ENCODE data around the gene APPL2. TPM values are rescaled to one million over a fixed set of nuclear protein-coding genes. Genes with fewer than 3 reads are reported as not detected.
A peak's percentile ranks its signal among the peaks of the same experiment; 100 is the strongest.
"Not testable (repeated sequence)": the region's sequence is repeated elsewhere in the genome, so short reads cannot be mapped to it uniquely, and the experiment has no call there.

Gene APPL2
- total RNA-seq, 1 experiment from 2014 or later, result 16.1 TPM

DNA sequence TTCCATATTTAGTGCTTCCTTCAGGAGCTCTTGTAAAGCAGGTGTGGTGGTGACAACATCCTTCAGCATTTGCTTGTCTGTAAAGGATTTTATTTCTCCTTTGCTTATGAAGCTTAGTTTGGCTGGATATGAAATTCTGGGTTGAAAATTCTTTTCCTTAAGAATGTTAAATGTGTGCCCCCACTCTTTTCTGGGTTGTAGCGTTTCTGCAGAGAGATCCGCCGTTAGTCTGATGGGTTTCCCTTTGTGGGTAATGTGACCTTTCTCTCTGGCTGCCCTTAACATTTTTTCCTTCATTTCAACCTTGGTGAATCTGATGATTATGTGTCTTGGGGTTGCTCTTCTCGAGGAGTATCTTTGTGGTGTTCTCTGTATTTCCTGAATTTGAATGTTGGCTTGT lies 52.6 kb downstream of the APPL2 start:
- H3K4me3 Mint-ChIP-seq; H3K27ac Mint-ChIP-seq; H3K27me3 Mint-ChIP-seq (ENCODE audit: low read depth); DNase-seq (ENCODE audit: low spot score); ATAC-seq; POLR2A ChIA-PET; CTCF ChIA-PET; H3K4me1 Mint-ChIP-seq: not testable (repeated sequence)
- H3K36me3 Mint-ChIP-seq, result peaks cover 84% of the 10 kb centered on the region
- peak; percentile 67; the same call in 1 of the 2 replicates for TF ChIP-seq ZNF317 (CRISPR knock-in tag; IDR thresholded peaks at IDR 0.05; ENCODE audit: borderline replicate concordance, low read depth)
- H3K9me3 Mint-ChIP-seq, result peaks cover 40% of the 10 kb centered on the region

DNA sequence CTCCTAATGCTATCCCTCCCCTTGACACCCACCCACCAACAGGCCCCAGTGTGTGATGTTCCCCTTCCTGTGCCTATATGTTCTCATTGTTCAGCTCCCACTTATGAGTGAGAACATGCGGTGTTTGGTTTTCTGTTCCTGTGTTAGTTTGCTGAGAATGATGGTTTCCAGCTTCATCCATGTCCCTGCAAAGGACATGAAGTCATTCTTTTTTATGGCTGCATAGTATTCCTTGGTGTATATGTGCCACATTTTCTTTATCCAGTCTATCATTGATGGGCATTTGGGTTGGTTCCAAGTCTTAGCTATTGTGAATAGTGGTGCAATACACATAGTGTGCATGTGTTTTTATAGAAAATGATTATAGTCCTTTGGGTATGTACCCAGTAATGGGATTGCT lies 56.9 kb downstream of the APPL2 start:
- H3K27me3 Mint-ChIP-seq (ENCODE audit: low read depth); CTCF ChIA-PET; H3K4me3 Mint-ChIP-seq; ATAC-seq; POLR2A ChIA-PET; DNase-seq (ENCODE audit: low spot score); H3K27ac Mint-ChIP-seq; H3K4me1 Mint-ChIP-seq: not testable (repeated sequence)
- H3K9me3 Mint-ChIP-seq, result peaks cover 40% of the 10 kb centered on the region
- peaks cover 69% of the 10 kb centered on the region for H3K36me3 Mint-ChIP-seq

DNA sequence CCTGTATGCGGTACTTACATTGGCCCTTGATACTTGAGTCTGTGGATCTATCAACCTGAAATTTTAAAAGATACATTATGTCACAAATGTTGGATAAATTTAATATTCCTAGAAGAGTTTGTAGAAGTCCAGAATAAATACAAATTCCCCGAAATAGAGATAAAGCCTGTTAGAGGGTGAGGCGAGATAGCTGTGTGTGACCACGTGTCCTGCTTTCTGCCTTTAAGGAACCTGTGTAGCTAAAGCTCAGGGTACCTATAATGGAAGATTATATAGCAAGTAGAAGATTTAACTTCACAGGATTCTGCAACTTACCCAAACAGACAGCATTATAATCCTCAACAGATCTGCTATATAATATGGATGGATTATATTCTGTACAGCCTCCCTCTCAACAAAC lies 58.8 kb downstream of the APPL2 start:
- no peaks in the 10 kb centered on the region for H3K4me1 Mint-ChIP-seq
- H3K9me3 Mint-ChIP-seq, result peaks cover 24% of the 10 kb centered on the region
- ATAC-seq (no peak), DNase-seq (ENCODE audit: low spot score) (no peak)
- TF ChIP-seq, protein P1, sequence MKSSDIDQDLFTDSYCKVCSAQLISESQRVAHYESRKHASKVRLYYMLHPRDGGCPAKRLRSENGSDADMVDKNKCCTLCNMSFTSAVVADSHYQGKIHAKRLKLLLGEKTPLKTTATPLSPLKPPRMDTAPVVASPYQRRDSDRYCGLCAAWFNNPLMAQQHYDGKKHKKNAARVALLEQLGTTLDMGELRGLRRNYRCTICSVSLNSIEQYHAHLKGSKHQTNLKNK (CRISPR knock-in tag; IDR thresholded peaks at IDR 0.05), result no peak
- no peak for TF ChIP-seq ZNF423 (CRISPR knock-in tag; IDR thresholded peaks at IDR 0.05)
- TF ChIP-seq ATF1 (CRISPR knock-in tag; IDR thresholded peaks at IDR 0.05), result no peak
- no peak for TF ChIP-seq NFATC4 (CRISPR knock-in tag; IDR thresholded peaks at IDR 0.05)
- TF ChIP-seq ZNF219 (CRISPR knock-in tag; IDR thresholded peaks at IDR 0.05; ENCODE audit: borderline replicate concordance), result no peak
- TF ChIP-seq SMAD4 (CRISPR knock-in tag; IDR thresholded peaks at IDR 0.05), result no peak
- no peak for TF ChIP-seq ATF6 (CRISPR knock-in tag; IDR thresholded peaks at IDR 0.05)
- ChIA-PET CTCF (no interaction called here), POLR2A (no interaction called here)
- no peaks in the 10 kb centered on the region for H3K27me3 Mint-ChIP-seq (ENCODE audit: low read depth)
- no peak overlapping the region for H3K27ac Mint-ChIP-seq
- H3K36me3 Mint-ChIP-seq, result peaks cover 51% of the 10 kb centered on the region
- H3K4me3 Mint-ChIP-seq, result no peak overlapping the region

DNA sequence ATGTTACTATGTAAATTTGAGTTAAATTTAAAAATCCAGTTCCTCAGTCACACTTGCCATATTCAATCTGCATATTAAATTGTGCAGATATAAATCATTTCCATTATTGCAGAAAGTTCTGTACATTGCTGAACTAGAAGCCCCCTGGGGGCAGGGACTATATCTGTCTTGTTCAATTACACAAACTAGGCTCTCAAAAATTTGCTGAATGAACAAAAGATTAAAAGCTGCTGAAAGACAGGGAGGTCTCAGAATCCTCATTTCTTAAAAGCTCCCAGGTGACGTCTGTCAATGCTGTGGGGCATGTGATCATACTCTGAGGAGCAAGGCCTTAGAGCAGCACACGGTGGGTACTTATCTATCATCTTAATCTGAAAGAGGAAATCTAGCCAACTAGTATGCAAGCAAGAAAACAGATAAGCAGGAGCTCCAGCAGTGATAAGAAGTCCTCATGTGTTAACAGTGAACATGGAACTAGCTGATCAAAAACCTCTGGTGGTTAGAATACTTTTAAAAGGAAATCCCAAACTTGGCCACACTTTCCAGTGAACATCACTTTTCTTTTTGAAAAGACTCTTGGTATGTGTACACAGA lies 60.5 kb downstream of the APPL2 start:
- TF ChIP-seq, protein P2, sequence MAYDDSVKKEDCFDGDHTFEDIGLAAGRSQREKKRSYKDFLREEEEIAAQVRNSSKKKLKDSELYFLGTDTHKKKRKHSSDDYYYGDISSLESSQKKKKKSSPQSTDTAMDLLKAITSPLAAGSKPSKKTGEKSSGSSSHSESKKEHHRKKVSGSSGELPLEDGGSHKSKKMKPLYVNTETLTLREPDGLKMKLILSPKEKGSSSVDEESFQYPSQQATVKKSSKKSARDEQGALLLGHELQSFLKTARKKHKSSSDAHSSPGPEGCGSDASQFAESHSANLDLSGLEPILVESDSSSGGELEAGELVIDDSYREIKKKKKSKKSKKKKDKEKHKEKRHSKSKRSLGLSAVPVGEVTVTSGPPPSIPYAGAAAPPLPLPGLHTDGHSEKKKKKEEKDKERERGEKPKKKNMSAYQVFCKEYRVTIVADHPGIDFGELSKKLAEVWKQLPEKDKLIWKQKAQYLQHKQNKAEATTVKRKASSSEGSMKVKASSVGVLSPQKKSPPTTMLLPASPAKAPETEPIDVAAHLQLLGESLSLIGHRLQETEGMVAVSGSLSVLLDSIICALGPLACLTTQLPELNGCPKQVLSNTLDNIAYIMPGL (CRISPR knock-in tag; IDR thresholded peaks at IDR 0.05), result no peak
- TF ChIP-seq TCF7 (CRISPR knock-in tag; IDR thresholded peaks at IDR 0.05; ENCODE audit: low read depth) (no peak), ATF1 (CRISPR knock-in tag; IDR thresholded peaks at IDR 0.05) (no peak), CTCF (IDR thresholded peaks at IDR 0.05) (no peak), ZNF671 (CRISPR knock-in tag; IDR thresholded peaks at IDR 0.05) (no peak), RELA (CRISPR knock-in tag; IDR thresholded peaks at IDR 0.05; ENCODE audit: borderline replicate concordance) (no peak), SP1 (CRISPR knock-in tag; conservative IDR thresholded peaks at IDR 0.05) (no peak), JAZF1 (CRISPR knock-in tag; IDR thresholded peaks at IDR 0.05) (no peak)
- TF ChIP-seq, protein P3, sequence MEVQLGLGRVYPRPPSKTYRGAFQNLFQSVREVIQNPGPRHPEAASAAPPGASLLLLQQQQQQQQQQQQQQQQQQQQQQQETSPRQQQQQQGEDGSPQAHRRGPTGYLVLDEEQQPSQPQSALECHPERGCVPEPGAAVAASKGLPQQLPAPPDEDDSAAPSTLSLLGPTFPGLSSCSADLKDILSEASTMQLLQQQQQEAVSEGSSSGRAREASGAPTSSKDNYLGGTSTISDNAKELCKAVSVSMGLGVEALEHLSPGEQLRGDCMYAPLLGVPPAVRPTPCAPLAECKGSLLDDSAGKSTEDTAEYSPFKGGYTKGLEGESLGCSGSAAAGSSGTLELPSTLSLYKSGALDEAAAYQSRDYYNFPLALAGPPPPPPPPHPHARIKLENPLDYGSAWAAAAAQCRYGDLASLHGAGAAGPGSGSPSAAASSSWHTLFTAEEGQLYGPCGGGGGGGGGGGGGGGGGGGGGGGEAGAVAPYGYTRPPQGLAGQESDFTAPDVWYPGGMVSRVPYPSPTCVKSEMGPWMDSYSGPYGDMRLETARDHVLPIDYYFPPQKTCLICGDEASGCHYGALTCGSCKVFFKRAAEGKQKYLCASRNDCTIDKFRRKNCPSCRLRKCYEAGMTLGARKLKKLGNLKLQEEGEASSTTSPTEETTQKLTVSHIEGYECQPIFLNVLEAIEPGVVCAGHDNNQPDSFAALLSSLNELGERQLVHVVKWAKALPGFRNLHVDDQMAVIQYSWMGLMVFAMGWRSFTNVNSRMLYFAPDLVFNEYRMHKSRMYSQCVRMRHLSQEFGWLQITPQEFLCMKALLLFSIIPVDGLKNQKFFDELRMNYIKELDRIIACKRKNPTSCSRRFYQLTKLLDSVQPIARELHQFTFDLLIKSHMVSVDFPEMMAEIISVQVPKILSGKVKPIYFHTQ (CRISPR knock-in tag; IDR thresholded peaks at IDR 0.05), result no peak
- TF ChIP-seq, protein P4, sequence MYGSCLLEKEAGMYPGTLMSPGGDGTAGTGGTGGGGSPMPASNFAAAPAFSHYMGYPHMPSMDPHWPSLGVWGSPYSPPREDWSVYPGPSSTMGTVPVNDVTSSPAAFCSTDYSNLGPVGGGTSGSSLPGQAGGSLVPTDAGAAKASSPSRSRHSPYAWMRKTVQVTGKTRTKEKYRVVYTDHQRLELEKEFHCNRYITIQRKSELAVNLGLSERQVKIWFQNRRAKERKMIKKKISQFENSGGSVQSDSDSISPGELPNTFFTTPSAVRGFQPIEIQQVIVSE (CRISPR knock-in tag; IDR thresholded peaks at IDR 0.05; ENCODE audit: borderline replicate concordance), result no peak
- TF ChIP-seq, protein P5, sequence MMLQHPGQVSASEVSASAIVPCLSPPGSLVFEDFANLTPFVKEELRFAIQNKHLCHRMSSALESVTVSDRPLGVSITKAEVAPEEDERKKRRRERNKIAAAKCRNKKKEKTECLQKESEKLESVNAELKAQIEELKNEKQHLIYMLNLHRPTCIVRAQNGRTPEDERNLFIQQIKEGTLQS (CRISPR knock-in tag; conservative IDR thresholded peaks at IDR 0.05), result no peak
- TF ChIP-seq, protein P6, sequence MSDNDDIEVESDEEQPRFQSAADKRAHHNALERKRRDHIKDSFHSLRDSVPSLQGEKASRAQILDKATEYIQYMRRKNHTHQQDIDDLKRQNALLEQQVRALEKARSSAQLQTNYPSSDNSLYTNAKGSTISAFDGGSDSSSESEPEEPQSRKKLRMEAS (CRISPR knock-in tag; IDR thresholded peaks at IDR 0.05), result no peak
- peaks cover 11% of the 10 kb centered on the region for H3K9me3 Mint-ChIP-seq
- ATAC-seq, result no peak
- no peaks in the 10 kb centered on the region for H3K27me3 Mint-ChIP-seq (ENCODE audit: low read depth)
- DNase-seq (ENCODE audit: low spot score), result no peak
- no peaks in the 10 kb centered on the region for H3K4me1 Mint-ChIP-seq
- H3K27ac Mint-ChIP-seq, result no peak overlapping the region
- peaks cover 35% of the 10 kb centered on the region for H3K36me3 Mint-ChIP-seq
- POLR2A ChIA-PET, result no interaction called here
- H3K4me3 Mint-ChIP-seq, result no peak overlapping the region
- CTCF ChIA-PET, result interaction anchor here (0.6 kb wide), 1 partner anchor 197 kb away, joined by 3 read pairs; no protein-coding TSS in a partner anchor
